Measurements from ENCODE around the gene BZW1.

DNA sequence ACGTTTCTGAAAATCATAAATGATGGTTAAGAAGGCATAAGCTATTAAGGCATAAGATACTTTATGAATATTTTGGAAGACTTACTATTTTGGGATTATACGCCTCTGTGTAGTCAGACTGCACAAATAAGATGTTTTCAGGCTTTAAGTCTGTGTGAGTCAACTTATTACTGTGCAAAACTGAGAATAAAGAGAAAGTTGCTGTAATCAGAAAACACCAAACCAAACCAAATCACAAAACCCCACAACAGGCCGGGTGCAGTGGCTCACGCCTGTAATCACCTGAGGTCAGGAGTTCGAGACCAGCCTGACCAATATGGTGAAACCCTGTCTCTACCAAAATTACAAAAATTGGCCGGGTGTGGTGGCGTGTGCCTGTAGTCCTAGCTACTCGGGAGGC is 45.1 kb downstream of the BZW1 start:
- TF ChIP-seq, protein P1, sequence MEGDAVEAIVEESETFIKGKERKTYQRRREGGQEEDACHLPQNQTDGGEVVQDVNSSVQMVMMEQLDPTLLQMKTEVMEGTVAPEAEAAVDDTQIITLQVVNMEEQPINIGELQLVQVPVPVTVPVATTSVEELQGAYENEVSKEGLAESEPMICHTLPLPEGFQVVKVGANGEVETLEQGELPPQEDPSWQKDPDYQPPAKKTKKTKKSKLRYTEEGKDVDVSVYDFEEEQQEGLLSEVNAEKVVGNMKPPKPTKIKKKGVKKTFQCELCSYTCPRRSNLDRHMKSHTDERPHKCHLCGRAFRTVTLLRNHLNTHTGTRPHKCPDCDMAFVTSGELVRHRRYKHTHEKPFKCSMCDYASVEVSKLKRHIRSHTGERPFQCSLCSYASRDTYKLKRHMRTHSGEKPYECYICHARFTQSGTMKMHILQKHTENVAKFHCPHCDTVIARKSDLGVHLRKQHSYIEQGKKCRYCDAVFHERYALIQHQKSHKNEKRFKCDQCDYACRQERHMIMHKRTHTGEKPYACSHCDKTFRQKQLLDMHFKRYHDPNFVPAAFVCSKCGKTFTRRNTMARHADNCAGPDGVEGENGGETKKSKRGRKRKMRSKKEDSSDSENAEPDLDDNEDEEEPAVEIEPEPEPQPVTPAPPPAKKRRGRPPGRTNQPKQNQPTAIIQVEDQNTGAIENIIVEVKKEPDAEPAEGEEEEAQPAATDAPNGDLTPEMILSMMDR (conservative IDR thresholded peaks at IDR 0.05) = no peak
- no peak for TF ChIP-seq ZFX (IDR thresholded peaks at IDR 0.05)

All from C4-2B (cell line).